ENCODE measurements around the gene LRRK2. TPM values are rescaled to one million over a fixed set of nuclear protein-coding genes. Genes with fewer than 3 reads are reported as not detected.
A peak's percentile ranks its signal among the peaks of the same experiment; 100 is the strongest.
"Not testable (repeated sequence)": the region's sequence is repeated elsewhere in the genome, so short reads cannot be mapped to it uniquely, and the experiment has no call there.

The LRRK2 gene
- total RNA-seq, 4 donors from 2014 or later: 29.6 to 38.5 (median 32.3) TPM

DNA sequence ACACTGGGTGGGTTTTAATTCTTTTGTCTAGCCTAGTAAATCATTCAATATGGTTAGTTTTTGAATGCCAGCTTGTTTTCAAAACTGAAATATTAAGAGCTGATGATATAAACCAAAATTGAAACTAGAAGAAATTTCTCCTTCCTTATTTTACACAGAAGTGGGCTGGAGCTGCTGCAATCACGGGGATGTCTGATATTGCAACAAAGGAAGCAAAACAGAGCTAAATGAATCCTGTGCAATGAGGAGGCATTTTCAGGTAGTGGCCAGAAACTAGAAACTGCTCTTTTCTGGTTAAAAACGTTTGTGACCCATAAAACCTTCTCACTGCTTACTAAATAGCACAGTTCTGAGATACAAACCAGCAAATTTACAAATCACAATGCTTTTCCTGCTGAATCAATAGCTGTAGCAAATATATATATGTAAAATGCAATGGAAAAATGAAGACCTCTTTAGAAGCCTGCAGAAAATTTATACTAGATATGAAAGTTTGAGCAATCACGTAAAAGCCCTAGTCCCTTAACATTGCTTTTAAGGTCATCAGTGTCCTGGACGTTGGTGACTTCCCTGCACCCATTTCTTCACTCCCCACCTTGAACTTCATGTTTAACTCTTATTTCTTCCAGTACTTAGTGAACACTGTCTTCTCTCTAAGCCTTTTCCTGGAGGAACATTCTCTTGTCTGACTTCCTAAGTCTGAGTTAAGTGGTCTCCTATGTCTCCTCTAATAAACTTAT is 15.9 kb upstream of the LRRK2 start:
- TF ChIP-seq POLR2A (IDR thresholded peaks at IDR 0.05): no peak
- TF ChIP-seq, protein P1, sequence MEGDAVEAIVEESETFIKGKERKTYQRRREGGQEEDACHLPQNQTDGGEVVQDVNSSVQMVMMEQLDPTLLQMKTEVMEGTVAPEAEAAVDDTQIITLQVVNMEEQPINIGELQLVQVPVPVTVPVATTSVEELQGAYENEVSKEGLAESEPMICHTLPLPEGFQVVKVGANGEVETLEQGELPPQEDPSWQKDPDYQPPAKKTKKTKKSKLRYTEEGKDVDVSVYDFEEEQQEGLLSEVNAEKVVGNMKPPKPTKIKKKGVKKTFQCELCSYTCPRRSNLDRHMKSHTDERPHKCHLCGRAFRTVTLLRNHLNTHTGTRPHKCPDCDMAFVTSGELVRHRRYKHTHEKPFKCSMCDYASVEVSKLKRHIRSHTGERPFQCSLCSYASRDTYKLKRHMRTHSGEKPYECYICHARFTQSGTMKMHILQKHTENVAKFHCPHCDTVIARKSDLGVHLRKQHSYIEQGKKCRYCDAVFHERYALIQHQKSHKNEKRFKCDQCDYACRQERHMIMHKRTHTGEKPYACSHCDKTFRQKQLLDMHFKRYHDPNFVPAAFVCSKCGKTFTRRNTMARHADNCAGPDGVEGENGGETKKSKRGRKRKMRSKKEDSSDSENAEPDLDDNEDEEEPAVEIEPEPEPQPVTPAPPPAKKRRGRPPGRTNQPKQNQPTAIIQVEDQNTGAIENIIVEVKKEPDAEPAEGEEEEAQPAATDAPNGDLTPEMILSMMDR (IDR thresholded peaks at IDR 0.05): no peak
- TF ChIP-seq EP300 (IDR thresholded peaks at IDR 0.05): peak in 1 of 2 donors; percentile 68
- H3K4me1 ChIP-seq: peaks cover 0 to 13% (median 4%) of the 10 kb centered on the region in 4 donors
- peak in 1 of 2 donors; percentile 36 for DNase-seq (ENCODE audit: low spot score in 2 of 2)
- H3K9me3 ChIP-seq: peaks cover 0 to 7% (median 0%) of the 10 kb centered on the region in 4 donors
- peak overlapping the region in 2 of 4 donors; percentile 34 to 45 for H3K27ac ChIP-seq
- WGBS, 2 donors: 34 to 36% methylated on average over 4 of the region's 4 CpGs
- H3K27me3 ChIP-seq: no peaks in the 10 kb centered on the region
- no peaks in the 10 kb centered on the region for H3K36me3 ChIP-seq
- no peak overlapping the region for H3K4me3 ChIP-seq

GRCh38 chr12:40209886-40210285 is 14.9 kb upstream of the LRRK2 start:
- Histone ChIP-seq H3K36me3 (no peaks in the 10 kb centered on the region), H3K9me3 (peaks cover 0 to 7% (median 0%) of the 10 kb centered on the region in 4 donors), H3K27ac (peak overlapping the region in 2 of 4 donors; percentile 16 to 64), H3K4me1 (peaks cover 0 to 13% (median 4%) of the 10 kb centered on the region in 4 donors), H3K4me3 (no peak overlapping the region), H3K27me3 (no peaks in the 10 kb centered on the region)
- TF ChIP-seq, protein P1 (IDR thresholded peaks at IDR 0.05): no peak
- TF ChIP-seq EP300 (IDR thresholded peaks at IDR 0.05) (no peak), POLR2A (IDR thresholded peaks at IDR 0.05) (no peak)
- DNase-seq (ENCODE audit: low spot score in 2 of 2): no peak
- 62 to 66% methylated on average over 4 of the region's 4 CpGs for WGBS, 2 donors

GRCh38 chr12:40211186-40211585 is 13.6 kb upstream of the LRRK2 start:
- not testable (repeated sequence) for H3K4me3 ChIP-seq; DNase-seq (ENCODE audit: low spot score in 2 of 2); H3K9me3 ChIP-seq; H3K27me3 ChIP-seq; H3K27ac ChIP-seq; H3K36me3 ChIP-seq
- H3K4me1 ChIP-seq: peaks cover 0 to 13% (median 4%) of the 10 kb centered on the region in 4 donors
- WGBS, 2 donors: 97 to 100% methylated on average over 1 of the region's 1 CpG

DNA sequence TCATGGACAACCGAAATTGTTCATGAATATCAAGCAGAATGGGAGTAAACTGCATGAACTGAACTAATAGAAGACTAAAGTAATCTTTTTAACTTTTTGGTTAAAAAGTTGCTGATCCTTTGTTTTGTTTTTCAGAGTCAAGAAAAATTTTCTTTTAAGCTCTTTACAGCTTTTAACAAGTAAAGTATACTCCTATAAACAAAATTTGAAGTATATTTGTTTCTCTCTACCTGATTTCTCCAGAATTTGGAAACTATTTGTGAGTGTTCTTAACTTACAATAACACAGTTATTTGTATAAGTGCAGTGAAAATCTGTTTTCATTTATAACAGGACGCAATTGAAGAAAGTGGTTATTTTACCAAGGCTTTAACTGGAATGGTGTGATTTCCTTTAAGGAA is 12.2 kb upstream of the LRRK2 start:
- Histone ChIP-seq H3K27ac (no peak overlapping the region), H3K9me3 (peaks cover 0 to 7% (median 0%) of the 10 kb centered on the region in 4 donors), H3K4me1 (peaks cover 0 to 13% (median 4%) of the 10 kb centered on the region in 4 donors), H3K4me3 (no peak overlapping the region), H3K27me3 (no peaks in the 10 kb centered on the region), H3K36me3 (no peaks in the 10 kb centered on the region)
- no peak for DNase-seq (ENCODE audit: low spot score in 2 of 2)
- 81 to 87% methylated on average over 2 of the region's 2 CpGs for WGBS, 2 donors
- TF ChIP-seq EP300 (IDR thresholded peaks at IDR 0.05) (no peak), POLR2A (IDR thresholded peaks at IDR 0.05) (no peak)
- TF ChIP-seq, protein P1 (IDR thresholded peaks at IDR 0.05): no peak

DNA sequence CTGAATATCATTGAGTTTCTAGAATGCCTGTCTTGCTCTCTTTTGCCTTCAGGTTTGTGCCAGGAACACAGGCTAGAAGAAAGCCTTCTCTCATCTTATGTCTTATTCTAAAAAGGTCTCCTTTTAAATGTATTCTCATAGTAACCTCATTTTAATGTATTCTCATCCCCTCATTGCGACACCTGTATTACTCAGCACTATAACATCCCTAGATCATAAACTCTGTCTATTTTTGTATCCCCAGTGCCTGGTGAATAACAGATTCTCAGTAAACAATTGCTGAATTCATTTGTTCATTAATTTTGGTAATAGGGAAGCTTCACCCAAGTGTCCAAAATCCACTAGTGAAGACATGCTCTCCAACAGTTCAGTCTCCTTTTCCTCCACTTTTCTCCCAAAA is 8.8 kb upstream of the LRRK2 start:
- H3K27ac ChIP-seq: no peak overlapping the region
- no peak for DNase-seq (ENCODE audit: low spot score in 2 of 2)
- H3K9me3 ChIP-seq: peaks cover 0 to 7% (median 0%) of the 10 kb centered on the region in 4 donors
- H3K4me1 ChIP-seq: no peaks in the 10 kb centered on the region
- TF ChIP-seq EP300 (IDR thresholded peaks at IDR 0.05) (no peak), POLR2A (IDR thresholded peaks at IDR 0.05) (no peak)
- TF ChIP-seq, protein P1 (IDR thresholded peaks at IDR 0.05): no peak
- no peaks in the 10 kb centered on the region for H3K27me3 ChIP-seq
- WGBS, 2 donors: 92 to 100% methylated on average over 1 of the region's 1 CpG
- H3K36me3 ChIP-seq: no peaks in the 10 kb centered on the region
- H3K4me3 ChIP-seq: no peak overlapping the region
